NCI-H1105 treated with DMSO at 0.1 percent for 48 hours (cell line): Measurements from ENCODE around the gene GIPC2.
"Not testable (repeated sequence)": the region's sequence is repeated elsewhere in the genome, so short reads cannot be mapped to it uniquely, and the experiment has no call there.

Experiments used
- DNase-seq: peaks from one replicate; lab custom pipeline; 2025; lab: John Stamatoyannopoulos, UW

GIPC2 gene

GRCh38 chr1:78036450-78036849 is 9.3 kb upstream of the GIPC2 start:
- no peak for DNase-seq

GRCh38 chr1:78038071-78038470 is 7.7 kb upstream of the GIPC2 start:
- no peak for DNase-seq

- DNase-seq: no peak
These were observed 7.3 kb upstream of the GIPC2 start for GRCh38 chr1:78038491-78038939.

- no peak for DNase-seq
These were observed 5.2 kb upstream of the GIPC2 start for GRCh38 chr1:78040484-78041089.

- DNase-seq: no peak
These were observed 2.3 kb upstream of the GIPC2 start for GRCh38 chr1:78043436-78043835.

GRCh38 chr1:78044796-78045562 is 787 bp upstream of the GIPC2 start:
- DNase-seq: no peak

- DNase-seq: no peak
These were observed 222 bp upstream of the GIPC2 start for GRCh38 chr1:78045563-78045925.

GRCh38 chr1:78047106-78047505 is 1.3 kb downstream of the GIPC2 start:
- peak; percentile 71 for DNase-seq

- peak; percentile 71 for DNase-seq
These were observed 1.9 kb downstream of the GIPC2 start for GRCh38 chr1:78047631-78048030.

GRCh38 chr1:78048446-78048845 is 2.7 kb downstream of the GIPC2 start:
- DNase-seq: no peak

GRCh38 chr1:78049396-78049795 is 3.6 kb downstream of the GIPC2 start:
- no peak for DNase-seq

- no peak for DNase-seq
These were observed 5.2 kb downstream of the GIPC2 start for GRCh38 chr1:78051005-78051404.

GRCh38 chr1:78052685-78053405 is 7.1 kb downstream of the GIPC2 start:
- DNase-seq: no peak

GRCh38 chr1:78053498-78053897 is 7.7 kb downstream of the GIPC2 start:
- DNase-seq: no peak

- DNase-seq: no peak
These were observed 8.8 kb downstream of the GIPC2 start for GRCh38 chr1:78054559-78054958.

- no peak for DNase-seq
These were observed 9.2 kb downstream of the GIPC2 start for GRCh38 chr1:78054972-78055371.

GRCh38 chr1:78055565-78056132 is 9.9 kb downstream of the GIPC2 start:
- no peak for DNase-seq

- no peak for DNase-seq
These were observed 12.9 kb downstream of the GIPC2 start for GRCh38 chr1:78058670-78059069.

GRCh38 chr1:78060857-78061563 is 15.2 kb downstream of the GIPC2 start:
- no peak for DNase-seq

GRCh38 chr1:78061825-78062523 is 16.2 kb downstream of the GIPC2 start:
- DNase-seq: no peak

- not testable (repeated sequence) for DNase-seq
These were observed 19.1 kb downstream of the GIPC2 start for GRCh38 chr1:78064886-78065285.
